Heart left ventricle (tissue), 13 donors: ENCODE results near the gene PATJ.

Experiments
- POLR2A ChIP-seq, 2 donors: fragments of 450-650 bp; IDR thresholded peaks; one replicate each; pipeline ENCODE4 v1.6.1; 2017; ENCODE audit warnings: antibody characterized with exemption in 2 of 2, mild to moderate bottlenecking in 2 of 2, moderate library complexity in 2 of 2
- TF ChIP-seq, protein P1 (sequence below), 12 donors: fragments of 200-600 bp; sonication (generic) in 4 of 12; IDR thresholded peaks; one replicate each; pipeline versions ENCODE4 v1.5.0 to v1.8.0; 2018 to 2022; ENCODE audit warnings: antibody characterized with exemption in 12 of 12, mild to moderate bottlenecking in 5 of 12
- donor health status: ischemic (EF 13 %, LVEDD 7.1; RV severe dilation, severe dysfunction).
- donor health status: DM: no; HTN: yes; CAD: no.
- donor health status: DM: no; HTN: no; CAD: no.
- donor health status: ischemic (EF 25% LVEDD 6.9; RV normal size, moderate dysfunction).
- donor health status: ischemic (EF 25% LVEDD 5.7; RV mildly dilated, moderate dysfunction).
- donor health status: ischemic (EF 35%, LVEDD 5.7; RV mildly dilated, moderate dysfunction).
- donor health status: nonischemic (EF 11% LVEDD 7.7; RV severe dilation, severe dysfunction).
- donor health status: DM: yes; HTN: yes; CAD: no.
- donor health status: PGD.
- donor health status: ischemic (EF 29% LVEDD 5.4; RV normal size, mild dysfunction).
- donor health status: nonischemic (EF 23%, LVEDD 6.1; RV moderate dilation, normal function).

- TF ChIP-seq POLR2A (IDR thresholded peaks at IDR 0.05): no peak
- TF ChIP-seq, protein P1, sequence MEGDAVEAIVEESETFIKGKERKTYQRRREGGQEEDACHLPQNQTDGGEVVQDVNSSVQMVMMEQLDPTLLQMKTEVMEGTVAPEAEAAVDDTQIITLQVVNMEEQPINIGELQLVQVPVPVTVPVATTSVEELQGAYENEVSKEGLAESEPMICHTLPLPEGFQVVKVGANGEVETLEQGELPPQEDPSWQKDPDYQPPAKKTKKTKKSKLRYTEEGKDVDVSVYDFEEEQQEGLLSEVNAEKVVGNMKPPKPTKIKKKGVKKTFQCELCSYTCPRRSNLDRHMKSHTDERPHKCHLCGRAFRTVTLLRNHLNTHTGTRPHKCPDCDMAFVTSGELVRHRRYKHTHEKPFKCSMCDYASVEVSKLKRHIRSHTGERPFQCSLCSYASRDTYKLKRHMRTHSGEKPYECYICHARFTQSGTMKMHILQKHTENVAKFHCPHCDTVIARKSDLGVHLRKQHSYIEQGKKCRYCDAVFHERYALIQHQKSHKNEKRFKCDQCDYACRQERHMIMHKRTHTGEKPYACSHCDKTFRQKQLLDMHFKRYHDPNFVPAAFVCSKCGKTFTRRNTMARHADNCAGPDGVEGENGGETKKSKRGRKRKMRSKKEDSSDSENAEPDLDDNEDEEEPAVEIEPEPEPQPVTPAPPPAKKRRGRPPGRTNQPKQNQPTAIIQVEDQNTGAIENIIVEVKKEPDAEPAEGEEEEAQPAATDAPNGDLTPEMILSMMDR (IDR thresholded peaks at IDR 0.05): no peak
Measured at GRCh38 chr1:62064829-62065407, 322.6 kb downstream of the PATJ start.
